Testis (tissue), 3 donors: ENCODE measurements around the gene YWHAH. TPM values are rescaled to one million over a fixed set of nuclear protein-coding genes. Genes with fewer than 3 reads are reported as not detected.

Experiments
- DNase-seq: peaks from one replicate; pipeline ENCODE4 v3.0.0-alpha.2; 2019
- H3K27ac ChIP-seq, 2 donors: fragments of 200-600 bp; sonication (generic); one replicate each; pipeline ENCODE4 v1.5.1; 2019
- H3K27me3 ChIP-seq: fragments of 200-600 bp; sonication (generic); one replicate; pipeline ENCODE4 v1.5.1; 2019
- H3K36me3 ChIP-seq: fragments of 200-600 bp; sonication (generic); one replicate; pipeline ENCODE4 v1.5.1; 2017; ENCODE audit warnings: low read depth; ENCODE audit errors: missing control alignments
- H3K4me1 ChIP-seq: fragments of 200-600 bp; sonication (generic); one replicate; pipeline ENCODE4 v1.5.1; 2019
- H3K4me3 ChIP-seq, 2 donors: fragments of 200-600 bp; sonication (generic); one replicate each; pipeline ENCODE4 v1.5.1; 2017 to 2019
- H3K9me3 ChIP-seq: fragments of 200-600 bp; sonication (generic); one replicate; pipeline ENCODE4 v1.5.1; 2017
- CTCF ChIP-seq, 3 experiments: fragments of 450-650 bp in 2 of 3; fragments of 200-600 bp in 1 of 3; sonication (generic) in 1 of 3; IDR thresholded peaks; one replicate each; pipeline ENCODE4 v1.5.1; 2016 to 2019; ENCODE audit warnings: antibody characterized with exemption in 3 of 3, mild to moderate bottlenecking in 2 of 3, moderate library complexity in 1 of 3
- POLR2A ChIP-seq: fragments of 450-650 bp; IDR thresholded peaks from one replicate; pipeline ENCODE4 v1.6.1; 2017; ENCODE audit warnings: antibody characterized with exemption, mild to moderate bottlenecking, moderate library complexity
- WGBS, 2 donors: methylation state at CpG; one replicate each; pipeline ENCODE4 v1.1.5; 2018; 5-methylcytosine and 5-hydroxymethylcytosine counted together
- intact Hi-C: fragments of 100-400 bp; cut with DNase I; formaldehyde crosslinking; loops from one replicate; pipeline ENCODE4 v1.15.1; 2023; ENCODE audit warnings: low total_unique reads
- polyA plus RNA-seq: library from polyadenylated mRNA; stranded (reverse); fragments of 350-450 nt; fragmentation: Illumina TruSeq; extraction: RNeasy Lipid Tissue Mini Kit (QIAGEN cat#74804); gene quantifications from one replicate; pipeline ENCODE4 v1.2.3, GENCODE V29; 2014; ENCODE audit warnings: low read depth, low replicate concordance; ENCODE audit not compliant: insufficient read depth
- total RNA-seq, 2 donors: library from RNA; depleted of rRNA; stranded (reverse); fragments of >200 nt; gene quantifications; one replicate each; pipeline ENCODE4 v1.2.3, GENCODE V29; 2016

YWHAH gene
- total and polyA plus RNA-seq, 3 donors from 2014 or later, result 27.2 to 48.9 (median 47.6) TPM

GRCh38 chr22:31926969-31927368, 17.4 kb upstream of the YWHAH start:
- intact Hi-C loops, result no loop called here
- no peak overlapping the region for H3K4me3 ChIP-seq
- no peak overlapping the region for H3K27ac ChIP-seq
- DNase-seq, result no peak
- H3K9me3 ChIP-seq, result no peaks in the 10 kb centered on the region
- no peaks in the 10 kb centered on the region for H3K36me3 ChIP-seq
- H3K27me3 ChIP-seq, result no peaks in the 10 kb centered on the region
- no peak for TF ChIP-seq CTCF (IDR thresholded peaks at IDR 0.05)
- no peak for TF ChIP-seq POLR2A
- peaks cover 17% of the 10 kb centered on the region for H3K4me1 ChIP-seq

DNA sequence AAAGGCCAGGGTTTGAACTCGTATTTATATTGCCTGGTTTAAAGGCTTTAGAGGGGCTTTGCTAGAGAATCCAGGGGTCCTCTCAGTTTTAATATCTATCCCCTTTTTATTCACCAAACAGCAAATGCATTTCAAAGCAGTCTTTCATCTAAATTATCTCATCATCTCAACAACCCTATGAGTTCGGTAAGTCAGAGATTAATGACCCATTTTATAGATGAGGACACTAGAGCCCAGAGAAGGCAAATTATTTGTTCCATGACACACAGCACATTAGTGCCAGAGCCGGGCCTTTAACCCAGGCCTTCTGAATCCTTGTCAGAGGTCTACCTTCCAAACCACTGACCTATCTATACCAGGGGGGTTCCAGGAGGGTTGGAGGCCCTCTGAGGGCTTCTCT, 16.8 kb upstream of the YWHAH start:
- peaks cover 17% of the 10 kb centered on the region for H3K4me1 ChIP-seq
- H3K9me3 ChIP-seq, result no peaks in the 10 kb centered on the region
- H3K4me3 ChIP-seq, result no peak overlapping the region
- H3K36me3 ChIP-seq, result no peaks in the 10 kb centered on the region
- no peak for TF ChIP-seq POLR2A
- TF ChIP-seq CTCF (IDR thresholded peaks at IDR 0.05), result no peak
- no peaks in the 10 kb centered on the region for H3K27me3 ChIP-seq
- no peak overlapping the region for H3K27ac ChIP-seq
- DNase-seq, result no peak
- WGBS, 2 donors, result 72 to 78% methylated on average over 3 of the region's 3 CpGs
- intact Hi-C loops, result no loop called here

DNA sequence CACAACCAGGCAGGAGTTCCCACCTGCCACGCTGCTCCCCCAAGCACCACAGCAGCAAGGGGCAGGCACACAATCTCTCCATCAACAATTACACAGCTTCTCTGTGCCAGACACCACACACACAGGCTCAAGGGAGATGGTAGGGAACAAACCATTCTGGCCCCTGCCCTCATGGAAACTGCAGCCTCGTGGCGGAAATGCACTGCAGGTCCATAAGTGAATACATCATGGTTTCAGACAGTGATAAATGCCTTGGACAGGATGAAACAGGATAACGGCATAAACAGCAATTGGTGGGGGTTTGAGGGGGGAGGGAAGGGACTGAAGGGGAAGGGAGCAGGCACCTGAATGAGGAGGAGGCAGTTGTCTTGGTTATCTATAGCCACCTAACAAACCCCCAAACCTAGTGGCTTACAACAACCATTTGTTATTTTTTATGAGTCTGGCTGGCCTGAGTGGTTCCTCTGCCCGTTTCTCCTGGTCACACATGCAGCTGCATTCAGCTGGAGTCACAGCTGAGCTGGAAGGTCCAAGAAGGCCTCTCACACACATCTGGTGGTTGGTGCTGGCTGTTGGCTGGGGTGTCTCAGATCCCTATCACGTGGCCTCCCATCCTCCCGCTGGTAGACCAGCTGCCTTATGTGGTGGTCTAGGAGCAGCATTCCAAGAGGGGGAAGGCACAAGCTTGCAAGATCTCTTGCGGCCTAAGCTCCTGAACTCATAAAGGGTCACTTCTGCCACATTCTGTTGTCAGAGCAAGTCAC, 15.0 kb upstream of the YWHAH start:
- H3K27me3 ChIP-seq, result no peaks in the 10 kb centered on the region
- H3K9me3 ChIP-seq, result no peaks in the 10 kb centered on the region
- WGBS, 2 donors, result 52 to 53% methylated on average over 7 to 8 of the region's 8 CpGs
- H3K27ac ChIP-seq, result no peak overlapping the region
- intact Hi-C loops, result no loop called here
- DNase-seq, result no peak
- peaks cover 10% of the 10 kb centered on the region for H3K4me1 ChIP-seq
- TF ChIP-seq CTCF (IDR thresholded peaks at IDR 0.05), result no peak
- no peak for TF ChIP-seq POLR2A
- no peaks in the 10 kb centered on the region for H3K36me3 ChIP-seq
- H3K4me3 ChIP-seq, result no peak overlapping the region

DNA sequence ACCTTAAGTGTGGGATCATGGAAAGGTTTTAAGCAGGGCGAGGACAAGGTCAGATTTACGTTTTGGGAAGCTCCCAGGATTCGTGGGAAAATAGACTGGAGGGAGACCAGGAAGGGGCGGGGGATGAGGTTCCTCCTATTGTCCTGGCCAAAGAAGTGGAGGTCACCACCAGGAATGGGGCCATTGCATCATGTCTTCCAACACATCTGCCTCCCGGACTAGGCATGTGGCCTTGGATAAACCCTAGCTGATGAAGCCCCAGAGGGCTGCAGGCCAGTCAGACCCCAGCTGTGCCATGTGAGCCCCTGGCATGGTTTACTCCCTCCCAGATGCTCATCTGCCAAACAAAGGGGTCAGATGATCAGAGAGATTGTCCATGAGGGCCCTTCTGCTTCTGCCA, 11.5 kb upstream of the YWHAH start:
- Histone ChIP-seq H3K9me3 (no peaks in the 10 kb centered on the region), H3K27me3 (no peaks in the 10 kb centered on the region), H3K27ac (no peak overlapping the region), H3K4me3 (no peak overlapping the region), H3K4me1 (peaks cover 10% of the 10 kb centered on the region), H3K36me3 (no peaks in the 10 kb centered on the region)
- TF ChIP-seq CTCF (IDR thresholded peaks at IDR 0.05), result no peak
- TF ChIP-seq POLR2A, result no peak
- 71 to 86% methylated on average over 5 of the region's 5 CpGs for WGBS, 2 donors
- DNase-seq, result no peak
- intact Hi-C loops, result no loop called here

DNA sequence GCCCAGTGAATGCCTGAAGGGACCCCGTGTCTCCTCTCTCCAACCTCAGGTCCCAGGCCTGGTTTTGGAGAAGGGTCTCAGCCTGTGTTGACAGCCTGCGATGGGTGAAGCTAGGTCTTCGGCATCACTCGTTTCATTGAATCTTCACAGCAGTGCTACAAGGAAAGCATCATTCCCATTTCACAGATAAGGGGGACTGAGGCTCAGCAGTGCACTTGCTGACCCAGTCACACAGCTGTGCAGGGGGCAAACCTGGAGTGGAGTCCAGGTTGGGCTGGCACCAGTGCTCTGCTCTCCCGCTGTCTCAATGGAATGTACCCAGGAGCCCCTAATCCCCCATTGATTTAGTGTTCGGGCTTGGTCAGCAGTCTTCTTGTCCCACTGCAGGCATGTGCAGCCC, 10.9 kb upstream of the YWHAH start:
- no peaks in the 10 kb centered on the region for H3K36me3 ChIP-seq
- peaks cover 10% of the 10 kb centered on the region for H3K4me1 ChIP-seq
- H3K9me3 ChIP-seq, result no peaks in the 10 kb centered on the region
- 94 to 98% methylated on average over 6 of the region's 6 CpGs for WGBS, 2 donors
- intact Hi-C loops, result no loop called here
- no peak for DNase-seq
- no peak for TF ChIP-seq CTCF (IDR thresholded peaks at IDR 0.05)
- TF ChIP-seq POLR2A, result no peak
- H3K4me3 ChIP-seq, result no peak overlapping the region
- H3K27ac ChIP-seq, result no peak overlapping the region
- no peaks in the 10 kb centered on the region for H3K27me3 ChIP-seq
